Stimulated activated CD8-positive, alpha-beta memory T cell treated with anti-CD3 and anti-CD28 coated beads, Interleukin-15, amount 100 ng/mL, for 1 hour (primary cell): Measurements from ENCODE around the gene GPRC5D.

Source experiments
- DNase-seq: peaks from one replicate; pipeline ENCODE4 v3.0.0-alpha.2; 2020; ENCODE audit warnings: low read depth

The GPRC5D gene

GRCh38 chr12:12936983-12937491, 14.9 kb downstream of the GPRC5D start:
- DNase-seq: no peak

GRCh38 chr12:12934556-12934955, 17.4 kb downstream of the GPRC5D start:
- DNase-seq: no peak

GRCh38 chr12:12933742-12934141, 18.2 kb downstream of the GPRC5D start:
- DNase-seq: no peak

GRCh38 chr12:12930633-12931219, 21.2 kb downstream of the GPRC5D start:
- no peak for DNase-seq

GRCh38 chr12:12929696-12930095, 22.3 kb downstream of the GPRC5D start:
- no peak for DNase-seq

GRCh38 chr12:12927211-12928079, 24.5 kb downstream of the GPRC5D start:
- DNase-seq: no peak

GRCh38 chr12:12926571-12927071, 25.3 kb downstream of the GPRC5D start:
- no peak for DNase-seq

- no peak for DNase-seq
Observed at GRCh38 chr12:12925388-12925787, 26.6 kb downstream of the GPRC5D start.

GRCh38 chr12:12924169-12924568, 27.8 kb downstream of the GPRC5D start:
- DNase-seq: no peak

GRCh38 chr12:12922978-12923377, 29.0 kb downstream of the GPRC5D start:
- DNase-seq: no peak

- no peak for DNase-seq
Observed at GRCh38 chr12:12922191-12922616, 29.8 kb downstream of the GPRC5D start.

- no peak for DNase-seq
Observed at GRCh38 chr12:12919666-12920435, 32.1 kb downstream of the GPRC5D start.

- DNase-seq: no peak
Observed at GRCh38 chr12:12918781-12919389, 33.1 kb downstream of the GPRC5D start.

- no peak for DNase-seq
Observed at GRCh38 chr12:12917517-12917916, 34.5 kb downstream of the GPRC5D start.

- DNase-seq: peak; percentile 72
Observed at GRCh38 chr12:12916135-12916944, 35.6 kb downstream of the GPRC5D start.

GRCh38 chr12:12915656-12916055, 36.3 kb downstream of the GPRC5D start:
- no peak for DNase-seq

- DNase-seq: no peak
Observed at GRCh38 chr12:12912711-12913110, 39.3 kb downstream of the GPRC5D start.

- no peak for DNase-seq
Observed at GRCh38 chr12:12909995-12910420, 42.0 kb downstream of the GPRC5D start.

GRCh38 chr12:12909228-12909994, 42.6 kb downstream of the GPRC5D start:
- DNase-seq: no peak

- no peak for DNase-seq
Observed at GRCh38 chr12:12908711-12909110, 43.3 kb downstream of the GPRC5D start.
